Mucosa of rectum (tissue), 2 donors: ENCODE data around the gene COL23A1.

ENCODE experiments used
- H3K27ac ChIP-seq, 2 donors: one replicate each; pipeline ENCODE4 v1.7.0; 2013; ENCODE audit warnings: inconsistent platforms in 2 of 2, low read depth in 2 of 2, low read length in 2 of 2
- H3K27me3 ChIP-seq, 2 donors: one replicate each; pipeline ENCODE4 v1.7.0; 2013; ENCODE audit warnings: low read length in 2 of 2; ENCODE audit not compliant: control insufficient read depth in 2 of 2, insufficient read depth in 2 of 2
- H3K36me3 ChIP-seq, 2 donors: one replicate each; pipeline ENCODE4 v1.7.0; 2013; ENCODE audit warnings: low read length in 2 of 2; ENCODE audit not compliant: control insufficient read depth in 2 of 2, insufficient read depth in 2 of 2
- H3K4me1 ChIP-seq, 2 donors: one replicate each; pipeline ENCODE4 v1.7.0; 2013; ENCODE audit warnings: low read length in 2 of 2, mild to moderate bottlenecking in 1 of 2; ENCODE audit not compliant: control insufficient read depth in 2 of 2, insufficient read depth in 2 of 2
- H3K4me3 ChIP-seq, 2 donors: one replicate each; pipeline ENCODE4 v1.7.0; 2013; ENCODE audit warnings: low read length in 2 of 2
- H3K9ac ChIP-seq, 2 donors: one replicate each; pipeline ENCODE4 v1.7.0; 2013; ENCODE audit warnings: low read length in 2 of 2, low read depth in 1 of 2, mild to moderate bottlenecking in 1 of 2
- H3K9me3 ChIP-seq, 2 donors: one replicate each; pipeline ENCODE4 v1.7.0; 2013; ENCODE audit warnings: low read length in 2 of 2; ENCODE audit not compliant: control insufficient read depth in 2 of 2
- donor health status: healthy.
- donor health status: Normal muscosa, but diverticular disease.

COL23A1 gene

DNA sequence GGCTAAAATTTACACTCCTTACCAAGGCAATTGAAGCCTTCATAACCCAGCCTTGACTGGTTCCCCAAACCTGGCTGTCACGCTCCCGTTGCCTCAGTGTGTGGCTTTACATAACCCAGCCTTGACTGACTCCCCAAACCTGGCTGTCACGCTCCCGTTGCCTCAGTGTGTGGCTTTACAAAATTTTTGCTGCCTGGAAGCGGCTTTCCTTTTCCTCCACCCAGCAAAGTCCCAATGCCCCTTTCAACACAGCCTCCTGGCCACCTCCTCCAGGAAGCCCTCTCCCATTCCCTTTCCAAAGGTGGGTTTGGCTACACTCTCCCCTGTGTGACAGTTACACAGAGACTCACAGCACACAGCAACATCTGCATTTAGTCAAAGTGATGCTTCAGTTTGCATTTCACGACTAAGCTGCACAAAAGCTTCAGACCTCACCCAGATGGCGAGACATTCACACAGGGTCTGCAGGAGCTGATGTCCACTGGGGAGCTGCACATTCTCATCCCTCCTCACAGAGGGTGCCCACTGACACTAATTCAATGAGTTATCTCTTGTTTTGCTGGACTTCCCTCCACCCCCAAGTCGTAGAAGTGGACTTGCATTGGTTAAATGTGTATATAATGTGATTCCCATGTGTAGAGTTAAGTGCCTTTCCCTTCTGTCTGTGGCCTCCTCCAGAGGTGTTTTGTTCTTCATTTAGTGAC, 201.0 kb downstream of the COL23A1 start:
- H3K27me3 ChIP-seq: peaks cover 4 to 13% of the 10 kb centered on the region in 2 donors
- H3K4me1 ChIP-seq: no peaks in the 10 kb centered on the region
- H3K9me3 ChIP-seq: no peaks in the 10 kb centered on the region
- H3K9ac ChIP-seq: no peak overlapping the region
- no peaks in the 10 kb centered on the region for H3K36me3 ChIP-seq
- H3K4me3 ChIP-seq: no peak overlapping the region
- no peak overlapping the region for H3K27ac ChIP-seq

DNA sequence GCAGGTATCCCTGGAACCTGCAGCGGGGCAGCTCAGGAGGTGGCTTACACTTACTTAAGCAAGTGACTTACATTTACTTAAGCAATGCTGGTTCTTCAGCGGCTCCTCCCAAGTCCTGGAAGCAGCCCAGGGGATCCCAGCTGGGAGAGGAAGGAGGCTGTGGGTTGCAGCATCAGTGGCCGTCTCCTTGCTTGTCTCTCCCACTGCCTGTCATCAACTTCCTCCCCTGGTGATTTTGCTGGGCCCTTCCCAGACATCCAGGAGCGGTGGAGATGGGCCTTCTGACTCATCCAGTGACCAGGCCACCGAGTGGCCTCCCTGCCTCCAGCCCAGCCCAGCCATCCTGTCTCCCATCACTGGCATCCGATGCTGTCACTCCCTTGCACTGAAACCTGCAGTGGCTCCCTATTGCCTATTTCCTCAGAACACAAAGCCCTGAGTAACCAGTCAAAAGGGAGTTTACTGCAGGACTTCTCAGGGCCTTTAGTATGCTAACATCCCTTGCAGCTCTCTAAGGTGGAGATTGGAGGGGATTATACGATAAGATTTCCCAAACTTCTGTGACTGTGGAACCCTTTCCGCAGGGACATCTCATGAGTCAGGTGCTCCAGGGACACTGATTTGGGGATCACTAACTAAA, 201.7 kb downstream of the COL23A1 start:
- no peaks in the 10 kb centered on the region for H3K4me1 ChIP-seq
- peaks cover 4 to 11% of the 10 kb centered on the region in 2 donors for H3K27me3 ChIP-seq
- H3K36me3 ChIP-seq: no peaks in the 10 kb centered on the region
- H3K9me3 ChIP-seq: no peaks in the 10 kb centered on the region
- H3K27ac ChIP-seq: no peak overlapping the region
- no peak overlapping the region for H3K9ac ChIP-seq
- H3K4me3 ChIP-seq: no peak overlapping the region

DNA sequence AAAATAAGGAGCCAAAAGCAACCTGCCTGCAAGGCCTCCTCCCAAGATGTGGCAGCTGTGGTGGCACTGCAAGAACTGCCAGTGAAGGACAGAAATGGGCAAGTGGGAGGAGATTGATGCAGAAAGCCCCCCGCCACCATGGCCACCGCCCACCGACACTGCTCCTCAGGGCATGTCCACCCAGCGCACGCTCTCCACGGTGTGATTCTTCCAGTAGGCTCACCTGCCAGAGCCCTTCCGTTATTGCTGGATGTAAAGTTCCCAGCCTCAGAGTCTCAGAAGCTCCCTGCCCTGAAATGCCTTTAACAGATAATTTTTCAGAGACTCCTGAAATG, 202.4 kb downstream of the COL23A1 start:
- Histone ChIP-seq H3K4me3 (no peak overlapping the region), H3K9ac (no peak overlapping the region), H3K4me1 (no peaks in the 10 kb centered on the region), H3K27me3 (peaks cover 4 to 11% of the 10 kb centered on the region in 2 donors), H3K36me3 (no peaks in the 10 kb centered on the region), H3K9me3 (no peaks in the 10 kb centered on the region), H3K27ac (no peak overlapping the region)

DNA sequence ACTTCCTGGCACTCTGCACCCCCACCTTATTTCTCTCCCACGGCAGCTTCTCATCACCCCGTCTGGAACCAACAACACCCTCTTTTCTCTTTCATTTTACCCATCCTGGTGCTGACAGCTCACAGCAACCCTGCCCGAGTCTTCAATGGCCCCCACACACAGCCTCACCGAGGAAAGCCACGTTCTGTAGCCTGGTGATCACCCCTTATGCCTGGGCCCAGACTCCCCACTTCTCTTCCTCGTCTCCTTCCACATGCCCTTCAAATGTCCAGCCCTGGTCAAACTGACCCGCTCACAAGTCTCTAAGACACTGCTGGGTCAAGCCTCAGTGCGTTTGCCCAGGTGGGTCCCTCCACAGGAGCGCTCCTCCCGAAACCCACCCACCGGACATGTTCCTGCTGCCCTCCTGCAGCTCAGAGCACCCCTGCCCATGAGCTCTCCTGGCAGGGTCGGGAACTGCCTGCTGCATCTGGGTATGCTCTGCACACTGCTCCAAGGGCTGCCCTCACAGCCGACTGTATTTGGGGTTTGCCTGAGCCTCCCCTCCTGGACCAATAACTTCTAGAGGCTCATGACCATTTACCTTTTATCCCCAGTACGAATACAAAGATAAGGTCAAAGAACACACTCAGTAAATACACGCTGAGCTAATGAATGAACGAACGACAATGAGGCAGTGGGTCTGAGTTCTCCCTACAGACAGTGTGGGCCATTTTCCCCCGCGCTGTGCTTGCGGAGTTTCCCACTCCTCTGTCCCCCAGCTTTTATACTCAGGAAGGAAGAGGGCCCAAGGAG, 202.9 kb downstream of the COL23A1 start:
- no peak overlapping the region for H3K4me3 ChIP-seq
- peaks cover 4 to 11% of the 10 kb centered on the region in 2 donors for H3K27me3 ChIP-seq
- no peak overlapping the region for H3K27ac ChIP-seq
- H3K9ac ChIP-seq: no peak overlapping the region
- no peaks in the 10 kb centered on the region for H3K9me3 ChIP-seq
- H3K36me3 ChIP-seq: no peaks in the 10 kb centered on the region
- no peaks in the 10 kb centered on the region for H3K4me1 ChIP-seq

DNA sequence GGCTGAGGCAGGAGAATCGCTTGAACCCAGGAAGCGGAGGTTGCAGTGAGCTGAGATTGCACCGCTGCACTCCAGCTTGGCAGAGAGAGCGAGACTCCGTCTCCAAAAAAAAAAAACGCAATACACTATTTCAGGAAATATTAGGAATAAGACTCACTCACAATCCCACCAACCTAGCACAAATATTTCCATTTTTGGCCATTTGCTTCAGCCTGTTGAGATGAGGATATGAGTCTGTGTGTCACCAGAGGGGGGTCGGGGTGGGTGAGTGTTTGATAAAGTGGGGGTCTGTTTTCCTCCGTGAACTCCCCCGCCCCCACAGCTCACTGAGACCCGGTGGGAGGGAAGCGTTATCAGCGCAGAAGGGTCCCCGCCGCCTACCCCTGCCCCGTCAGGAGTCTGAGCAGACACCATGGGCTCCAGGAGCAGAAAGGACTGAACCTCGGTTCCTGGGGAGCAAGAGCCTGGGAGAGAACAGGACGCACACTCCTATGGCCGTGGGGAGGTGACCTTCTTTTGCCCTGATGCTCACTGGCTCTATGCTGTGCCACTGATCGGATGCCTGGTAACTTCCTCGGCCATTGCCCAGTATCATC, 203.8 kb downstream of the COL23A1 start:
- Histone ChIP-seq H3K4me3 (no peak overlapping the region), H3K36me3 (no peaks in the 10 kb centered on the region), H3K9me3 (no peaks in the 10 kb centered on the region), H3K27ac (no peak overlapping the region), H3K27me3 (peaks cover 4 to 11% of the 10 kb centered on the region in 2 donors), H3K9ac (no peak overlapping the region), H3K4me1 (no peaks in the 10 kb centered on the region)

DNA sequence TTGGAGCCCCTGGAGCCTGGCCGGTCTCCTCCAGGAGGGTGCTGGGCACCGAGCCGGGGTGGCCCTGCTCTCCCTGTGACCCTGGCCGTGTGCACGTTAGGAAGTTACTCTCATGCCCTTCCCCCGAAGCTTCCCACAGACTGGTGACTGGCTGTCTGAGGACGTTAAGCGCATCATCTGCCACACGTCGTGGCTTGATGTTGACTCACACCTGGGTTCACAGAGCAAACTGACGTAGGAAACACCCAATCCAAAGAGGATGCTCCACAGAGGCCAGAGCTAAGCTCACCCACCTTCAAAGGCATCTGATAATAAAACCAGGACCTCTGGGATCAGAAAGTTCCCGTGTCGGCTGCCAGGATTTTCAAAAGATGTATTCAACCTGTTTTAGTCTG, 204.7 kb downstream of the COL23A1 start:
- H3K9me3 ChIP-seq: no peaks in the 10 kb centered on the region
- H3K27ac ChIP-seq: no peak overlapping the region
- H3K9ac ChIP-seq: no peak overlapping the region
- H3K36me3 ChIP-seq: no peaks in the 10 kb centered on the region
- peaks cover 6 to 11% of the 10 kb centered on the region in 2 donors for H3K27me3 ChIP-seq
- H3K4me3 ChIP-seq: no peak overlapping the region
- no peaks in the 10 kb centered on the region for H3K4me1 ChIP-seq

DNA sequence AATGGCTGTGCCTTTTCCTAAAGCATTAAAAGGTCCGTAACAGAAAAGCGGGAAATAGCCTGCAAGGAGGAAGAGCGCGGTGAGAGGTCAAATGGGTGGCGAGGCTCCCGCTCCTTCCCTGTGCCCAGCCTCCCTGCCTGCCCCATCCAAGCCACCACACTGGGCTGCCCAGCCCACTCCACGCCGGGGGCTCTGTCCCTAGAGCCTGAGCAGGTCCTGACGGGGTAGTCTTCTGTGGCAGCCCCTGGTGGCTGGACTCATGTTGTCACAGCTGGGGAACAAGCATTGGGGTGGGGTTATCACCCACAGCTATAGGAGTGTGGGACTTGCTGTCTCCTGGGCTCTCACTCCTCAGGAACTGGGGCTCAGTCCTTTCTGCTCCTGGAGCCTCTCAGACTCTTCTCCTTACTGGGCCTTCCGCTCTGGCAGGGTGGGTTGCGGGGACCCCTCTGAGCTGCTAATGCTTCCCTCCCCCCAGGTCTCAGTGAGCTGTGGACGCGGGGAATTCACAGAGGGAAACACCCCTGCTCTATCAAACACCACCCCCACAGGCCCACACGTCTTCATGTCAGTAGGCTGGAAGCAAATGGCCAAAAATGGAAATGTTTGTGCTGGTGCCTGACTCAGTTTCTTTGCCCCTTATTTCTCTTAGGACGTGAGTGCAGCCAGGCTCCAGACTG, 205.2 kb downstream of the COL23A1 start:
- Histone ChIP-seq H3K36me3 (no peaks in the 10 kb centered on the region), H3K27ac (no peak overlapping the region), H3K27me3 (peaks cover 6 to 11% of the 10 kb centered on the region in 2 donors), H3K4me3 (no peak overlapping the region), H3K4me1 (no peaks in the 10 kb centered on the region), H3K9ac (no peak overlapping the region), H3K9me3 (no peaks in the 10 kb centered on the region)

DNA sequence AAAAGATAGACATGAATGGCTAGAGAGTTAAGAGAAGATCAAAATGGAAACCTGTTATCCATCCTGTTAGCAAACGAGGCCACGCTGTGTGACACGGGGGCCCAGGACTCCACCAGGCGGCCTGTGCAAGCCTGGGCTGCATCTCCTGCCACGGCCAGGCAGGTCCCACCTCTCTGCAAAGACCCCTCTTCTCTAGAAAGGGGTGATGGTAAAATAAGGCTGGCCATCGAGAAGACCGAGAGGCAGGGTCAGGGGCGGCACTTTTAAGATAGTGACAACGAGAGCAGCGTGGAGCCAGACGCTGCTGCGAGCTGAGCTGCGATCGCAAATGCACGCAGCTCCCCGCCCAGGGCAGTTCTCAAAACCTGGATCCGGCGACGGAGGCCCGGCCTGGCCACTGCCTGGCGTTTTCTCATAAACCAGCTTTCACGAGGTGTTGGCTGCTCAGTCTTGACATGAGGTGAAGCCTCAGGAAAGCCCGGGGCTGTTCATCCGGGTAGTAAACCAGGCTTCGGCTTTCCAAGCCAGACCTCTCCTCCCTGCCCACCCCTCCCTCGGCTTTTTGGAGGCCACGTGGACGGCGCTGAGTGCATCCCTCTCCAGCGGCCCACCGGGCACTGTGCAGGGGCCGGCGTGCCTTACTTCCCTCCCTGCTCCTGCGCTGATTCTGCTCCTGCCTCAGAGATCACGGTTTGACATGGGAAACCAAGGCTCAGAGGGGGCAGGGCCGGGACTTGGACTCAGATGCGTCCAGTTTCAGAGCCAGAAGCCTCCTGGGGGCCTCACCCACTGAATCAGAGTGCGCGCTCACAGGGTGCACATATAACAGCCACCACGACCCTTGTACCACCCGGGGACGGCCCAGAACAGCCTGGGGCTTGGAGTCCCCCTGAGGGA, 206.0 kb downstream of the COL23A1 start:
- Histone ChIP-seq H3K36me3 (no peaks in the 10 kb centered on the region), H3K4me1 (no peaks in the 10 kb centered on the region), H3K27ac (no peak overlapping the region), H3K27me3 (peaks cover 6 to 11% of the 10 kb centered on the region in 2 donors), H3K9ac (no peak overlapping the region), H3K4me3 (no peak overlapping the region), H3K9me3 (no peaks in the 10 kb centered on the region)

DNA sequence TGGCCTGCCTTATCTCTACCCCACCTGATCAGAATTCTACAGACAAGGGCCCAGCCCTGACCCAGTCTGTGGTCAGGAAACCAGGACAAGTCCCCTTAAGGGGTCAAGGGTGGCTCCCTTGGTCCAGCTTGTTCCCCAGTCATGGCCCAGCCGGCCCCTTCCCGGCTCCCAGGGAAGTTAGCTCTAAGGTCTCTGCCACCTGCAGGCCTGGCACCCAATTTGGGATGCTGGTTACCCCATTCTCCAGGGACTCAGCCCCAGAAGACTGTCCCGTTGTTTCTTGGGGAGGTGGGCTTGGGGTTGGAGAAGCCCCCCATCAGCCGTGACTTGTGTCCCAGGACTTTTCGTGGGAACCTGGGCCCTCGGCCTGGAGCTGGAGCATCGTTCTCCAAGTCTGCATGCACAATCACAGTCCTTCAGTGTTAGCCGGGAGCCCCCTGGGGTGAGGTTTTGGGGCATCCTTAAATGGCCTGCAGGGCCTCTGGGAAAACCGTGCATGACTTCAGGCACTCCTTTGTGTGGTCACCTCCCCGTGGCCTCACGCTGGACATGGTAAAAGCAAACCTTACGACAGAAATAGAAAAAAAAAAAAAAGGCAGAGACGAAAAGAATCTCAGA, 206.8 kb downstream of the COL23A1 start:
- Histone ChIP-seq H3K4me1 (no peaks in the 10 kb centered on the region), H3K36me3 (no peaks in the 10 kb centered on the region), H3K9ac (no peak overlapping the region), H3K27me3 (peaks cover 6 to 11% of the 10 kb centered on the region in 2 donors), H3K9me3 (no peaks in the 10 kb centered on the region), H3K4me3 (no peak overlapping the region), H3K27ac (no peak overlapping the region)
